22Rv1 (cell line): Measurements from ENCODE around the gene NEIL1.

Source experiments
- ZFX ChIP-seq: fragments of 450-650 bp; IDR thresholded peaks from 2 replicates; pipeline ENCODE4 v1.6.1; 2017; ENCODE audit warnings: antibody characterized with exemption, borderline replicate concordance
- TF ChIP-seq, protein P1 (sequence below): fragments of 450-650 bp; IDR thresholded peaks from 2 replicates; pipeline ENCODE4 v1.5.1; 2017; ENCODE audit warnings: mild to moderate bottlenecking

GRCh38 chr15:75307778-75308390, 39.0 kb upstream of the NEIL1 start:
- TF ChIP-seq, protein P1, sequence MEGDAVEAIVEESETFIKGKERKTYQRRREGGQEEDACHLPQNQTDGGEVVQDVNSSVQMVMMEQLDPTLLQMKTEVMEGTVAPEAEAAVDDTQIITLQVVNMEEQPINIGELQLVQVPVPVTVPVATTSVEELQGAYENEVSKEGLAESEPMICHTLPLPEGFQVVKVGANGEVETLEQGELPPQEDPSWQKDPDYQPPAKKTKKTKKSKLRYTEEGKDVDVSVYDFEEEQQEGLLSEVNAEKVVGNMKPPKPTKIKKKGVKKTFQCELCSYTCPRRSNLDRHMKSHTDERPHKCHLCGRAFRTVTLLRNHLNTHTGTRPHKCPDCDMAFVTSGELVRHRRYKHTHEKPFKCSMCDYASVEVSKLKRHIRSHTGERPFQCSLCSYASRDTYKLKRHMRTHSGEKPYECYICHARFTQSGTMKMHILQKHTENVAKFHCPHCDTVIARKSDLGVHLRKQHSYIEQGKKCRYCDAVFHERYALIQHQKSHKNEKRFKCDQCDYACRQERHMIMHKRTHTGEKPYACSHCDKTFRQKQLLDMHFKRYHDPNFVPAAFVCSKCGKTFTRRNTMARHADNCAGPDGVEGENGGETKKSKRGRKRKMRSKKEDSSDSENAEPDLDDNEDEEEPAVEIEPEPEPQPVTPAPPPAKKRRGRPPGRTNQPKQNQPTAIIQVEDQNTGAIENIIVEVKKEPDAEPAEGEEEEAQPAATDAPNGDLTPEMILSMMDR, result peak; percentile 61
- TF ChIP-seq ZFX, result no peak
